Mucosa of descending colon (tissue), 3 donors: ENCODE data around the gene GLI3. TPM values are rescaled to one million over a fixed set of nuclear protein-coding genes. Genes with fewer than 3 reads are reported as not detected.

Source experiments
- ATAC-seq: fragments of 200-7000 bp; cut with Tn5 transposase; one replicate; pipeline ENCODE4 v1.9.1; 2020; ENCODE audit warnings: mild to moderate bottlenecking, moderate library complexity
- DNase-seq, 3 donors: peaks; one replicate each; pipeline ENCODE4 v3.0.0-alpha.2; 2020
- H3K36me3 ChIP-seq: fragments of 200-600 bp; one replicate; pipeline ENCODE4 v1.8.0; 2021; ENCODE audit warnings: low read depth, mild to moderate bottlenecking
- H3K4me1 ChIP-seq: fragments of 200-600 bp; one replicate; pipeline ENCODE4 v1.8.0; 2021; ENCODE audit warnings: low read depth, mild to moderate bottlenecking
- H3K4me3 ChIP-seq: fragments of 200-600 bp; one replicate; pipeline ENCODE4 v1.8.0; 2021; ENCODE audit warnings: mild to moderate bottlenecking
- H3K9me3 ChIP-seq: fragments of 200-600 bp; one replicate; pipeline ENCODE4 v1.8.0; 2021; ENCODE audit warnings: mild to moderate bottlenecking
- intact Hi-C, 2 donors: fragments of 100-400 bp; cut with DNase I in 1 of 2; cut with micrococcal nuclease in 1 of 2; formaldehyde crosslinking; loops; one replicate each; pipeline versions ENCODE4 v1.11.0 to v1.11.1; 2022; cut with DNase I, micrococcal nuclease
- total RNA-seq, 3 donors: library from RNA; stranded (reverse); fragmentation: NEBNext Ultra II Directional in 2 of 3; extraction: Animal tissue kit (Norgen Biotek cat#: 25700) in 2 of 3; gene quantifications; one replicate each; pipeline versions ENCODE4 v1.2.1 to v1.2.4, GENCODE V29; 2021 to 2023
- TF ChIP-seq, protein P1 (sequence below): fragments of 200-600 bp; IDR thresholded peaks from one replicate; pipeline ENCODE4 v1.8.0; 2022; ENCODE audit warnings: antibody characterized with exemption, mild to moderate bottlenecking
- donor health status: DM: no; HTN: no; CAD: no; lungs with moderate emphysema.
- donor health status: DM: no; HTN: no; CAD: no.
- donor health status: DM: no; HTN: yes; CAD: no.

The GLI3 gene
- total RNA-seq, 3 donors from 2014 or later: 3.0 to 56.3 (median 8.8) TPM

DNA sequence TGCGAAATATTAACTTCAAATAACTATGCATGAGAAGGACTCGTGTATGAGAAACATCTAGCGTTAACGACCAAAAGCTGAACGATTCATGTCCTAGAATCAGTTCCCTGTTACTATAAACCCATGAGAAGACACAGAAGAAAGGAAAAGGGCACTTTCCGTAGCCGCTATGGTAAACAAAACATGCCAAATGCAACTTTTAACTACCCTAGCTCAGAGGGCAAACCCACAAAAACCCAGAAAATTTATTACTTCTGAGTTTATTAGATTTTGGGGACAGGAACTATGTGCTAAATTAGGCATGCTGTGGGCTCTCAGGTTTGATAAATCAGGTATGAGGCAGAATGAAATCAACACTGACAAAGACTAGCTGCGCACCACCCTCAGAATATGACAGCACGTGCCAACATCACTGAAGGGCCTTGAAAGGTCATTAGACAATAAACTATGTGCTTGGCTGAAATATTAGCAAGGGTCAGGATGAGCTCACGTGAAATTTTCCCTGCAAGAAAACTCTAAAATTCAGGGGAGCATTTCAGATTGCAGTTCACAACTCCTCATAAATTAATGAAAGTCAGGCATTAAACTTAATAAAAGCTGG lies 102.6 kb downstream of the GLI3 start:
- TF ChIP-seq, protein P1, sequence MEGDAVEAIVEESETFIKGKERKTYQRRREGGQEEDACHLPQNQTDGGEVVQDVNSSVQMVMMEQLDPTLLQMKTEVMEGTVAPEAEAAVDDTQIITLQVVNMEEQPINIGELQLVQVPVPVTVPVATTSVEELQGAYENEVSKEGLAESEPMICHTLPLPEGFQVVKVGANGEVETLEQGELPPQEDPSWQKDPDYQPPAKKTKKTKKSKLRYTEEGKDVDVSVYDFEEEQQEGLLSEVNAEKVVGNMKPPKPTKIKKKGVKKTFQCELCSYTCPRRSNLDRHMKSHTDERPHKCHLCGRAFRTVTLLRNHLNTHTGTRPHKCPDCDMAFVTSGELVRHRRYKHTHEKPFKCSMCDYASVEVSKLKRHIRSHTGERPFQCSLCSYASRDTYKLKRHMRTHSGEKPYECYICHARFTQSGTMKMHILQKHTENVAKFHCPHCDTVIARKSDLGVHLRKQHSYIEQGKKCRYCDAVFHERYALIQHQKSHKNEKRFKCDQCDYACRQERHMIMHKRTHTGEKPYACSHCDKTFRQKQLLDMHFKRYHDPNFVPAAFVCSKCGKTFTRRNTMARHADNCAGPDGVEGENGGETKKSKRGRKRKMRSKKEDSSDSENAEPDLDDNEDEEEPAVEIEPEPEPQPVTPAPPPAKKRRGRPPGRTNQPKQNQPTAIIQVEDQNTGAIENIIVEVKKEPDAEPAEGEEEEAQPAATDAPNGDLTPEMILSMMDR: no peak
- intact Hi-C loops: no loop called here

DNA sequence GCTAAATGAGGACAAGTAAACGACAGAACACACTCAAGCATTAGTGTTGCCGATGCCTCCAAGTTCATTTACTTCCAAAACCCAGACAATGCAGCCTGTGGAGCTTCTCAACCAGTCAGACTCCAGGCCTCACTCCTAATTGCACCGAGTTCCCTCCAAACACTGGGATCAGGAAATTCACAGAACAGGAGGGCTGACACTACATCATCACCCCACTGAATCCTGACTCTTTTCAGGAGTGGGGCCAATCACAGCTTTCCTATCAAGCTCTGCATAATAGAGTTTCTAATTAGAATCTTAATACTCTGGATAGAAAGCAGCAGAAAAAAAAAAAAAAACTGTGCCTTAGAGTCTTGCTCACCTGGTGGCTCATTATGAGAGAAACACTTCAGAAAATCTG lies 103.7 kb downstream of the GLI3 start:
- no peaks in the 10 kb centered on the region for H3K9me3 ChIP-seq
- intact Hi-C loops: no loop called here
- ATAC-seq (no peak), DNase-seq (no peak)
- no peaks in the 10 kb centered on the region for H3K36me3 ChIP-seq
- H3K4me1 ChIP-seq: no peaks in the 10 kb centered on the region
- H3K4me3 ChIP-seq: no peak overlapping the region
- TF ChIP-seq, protein P1: no peak

More for the DNA sequence above, 102.6 kb downstream of the GLI3 start:
- DNase-seq (no peak), ATAC-seq (no peak)
- Histone ChIP-seq H3K4me3 (no peak overlapping the region), H3K9me3 (no peaks in the 10 kb centered on the region), H3K4me1 (no peaks in the 10 kb centered on the region), H3K36me3 (no peaks in the 10 kb centered on the region)

DNA sequence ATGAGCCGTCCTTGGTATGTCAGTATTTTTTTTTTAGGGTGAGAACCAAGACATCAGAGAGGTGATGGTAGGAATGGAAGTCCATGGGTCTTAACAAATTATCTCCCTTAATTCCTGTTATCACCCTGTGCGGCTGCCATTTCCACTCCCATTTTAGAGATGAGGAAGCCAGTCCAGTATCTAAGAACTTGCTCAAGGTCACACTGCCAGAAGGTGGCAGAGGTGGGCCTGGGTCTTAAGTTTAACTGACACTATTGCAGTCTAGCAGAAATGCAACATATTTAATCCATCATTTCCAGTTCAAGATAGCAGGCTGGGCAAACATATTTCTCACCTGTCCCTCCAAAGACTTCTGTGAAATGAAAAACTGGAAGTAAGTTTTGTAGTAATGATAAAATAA lies 108.3 kb downstream of the GLI3 start:
- Histone ChIP-seq H3K9me3 (no peaks in the 10 kb centered on the region), H3K4me3 (no peak overlapping the region), H3K36me3 (no peaks in the 10 kb centered on the region), H3K4me1 (no peaks in the 10 kb centered on the region)
- DNase-seq (no peak), ATAC-seq (no peak)
- intact Hi-C loops: no loop called here
- TF ChIP-seq, protein P1: no peak

DNA sequence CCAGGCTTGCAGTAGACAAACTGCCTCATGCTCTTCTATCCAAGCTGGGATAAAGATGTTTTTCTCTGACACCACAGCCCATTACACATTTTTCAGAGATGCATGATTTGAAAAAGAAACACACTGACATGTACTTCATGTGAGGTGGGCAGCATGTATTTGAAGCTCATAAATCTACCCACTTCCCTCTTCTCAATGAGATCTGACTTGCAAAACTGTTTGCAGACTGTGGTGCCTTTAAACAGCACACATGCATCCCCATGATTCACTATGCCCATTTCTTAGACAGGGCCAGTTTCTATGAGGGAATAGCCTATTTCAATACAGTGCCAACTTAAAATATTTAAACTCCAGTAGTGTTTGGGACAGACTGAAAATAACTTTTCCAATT lies 109.8 kb downstream of the GLI3 start:
- ATAC-seq: no peak
- DNase-seq: no peak
- Histone ChIP-seq H3K4me1 (no peaks in the 10 kb centered on the region), H3K36me3 (no peaks in the 10 kb centered on the region), H3K4me3 (no peak overlapping the region), H3K9me3 (no peaks in the 10 kb centered on the region)
- intact Hi-C loops: no loop called here
- TF ChIP-seq, protein P1: no peak

DNA sequence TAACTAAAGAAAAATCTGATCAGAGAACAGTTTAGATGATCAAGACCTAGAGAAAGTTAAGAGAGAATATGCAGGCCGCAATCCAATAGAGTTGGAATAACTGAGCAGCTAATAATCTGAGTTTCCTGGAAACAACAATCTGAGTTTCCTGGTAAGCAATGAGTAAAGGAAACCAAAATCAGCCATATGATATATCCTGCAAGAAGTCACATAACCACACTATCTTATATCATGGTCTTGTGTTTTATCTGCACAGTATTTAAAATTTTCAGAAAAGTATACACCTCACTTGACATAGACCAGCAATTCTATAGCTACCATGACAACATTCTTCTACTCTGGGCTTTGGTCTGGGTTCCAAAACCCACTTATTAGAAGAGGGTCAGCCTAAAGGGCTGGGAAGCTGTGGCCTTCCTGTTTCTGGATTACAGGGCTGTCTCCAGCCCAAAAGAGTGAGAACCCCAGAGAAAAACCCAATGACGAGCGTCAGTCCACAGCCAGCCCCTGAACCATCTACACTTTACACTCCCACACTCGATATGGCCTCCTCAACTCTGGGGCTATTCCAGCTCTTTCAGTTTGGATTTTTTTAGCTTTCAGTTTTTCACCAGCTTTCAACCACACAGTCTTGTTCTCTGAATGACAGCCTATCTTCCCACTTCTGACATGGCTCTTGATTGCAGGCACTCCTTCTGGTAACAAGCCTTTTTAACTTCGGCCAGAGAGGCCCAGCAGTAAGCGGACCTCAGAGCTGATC lies 110.4 kb downstream of the GLI3 start:
- no peaks in the 10 kb centered on the region for H3K9me3 ChIP-seq
- H3K4me3 ChIP-seq: no peak overlapping the region
- intact Hi-C loops: no loop called here
- TF ChIP-seq, protein P1: no peak
- DNase-seq (no peak), ATAC-seq (no peak)
- no peaks in the 10 kb centered on the region for H3K36me3 ChIP-seq
- H3K4me1 ChIP-seq: no peaks in the 10 kb centered on the region
